HEK293 (cell line): ENCODE results near the gene TRMT44.

Experiments
- SCRT1 ChIP-seq: fragments of 450-650 bp; formaldehyde crosslinking; IDR thresholded peaks from 2 replicates; pipeline ENCODE4 v1.5.1; 2016; ENCODE audit warnings: missing biosample characterization, missing genetic modification characterization, borderline replicate concordance
- TF ChIP-seq, protein P1 (sequence below): fragments of 450-650 bp; IDR thresholded peaks from 2 replicates; pipeline ENCODE4 v1.5.1; 2018; ENCODE audit warnings: missing biosample characterization, missing genetic modification characterization

DNA sequence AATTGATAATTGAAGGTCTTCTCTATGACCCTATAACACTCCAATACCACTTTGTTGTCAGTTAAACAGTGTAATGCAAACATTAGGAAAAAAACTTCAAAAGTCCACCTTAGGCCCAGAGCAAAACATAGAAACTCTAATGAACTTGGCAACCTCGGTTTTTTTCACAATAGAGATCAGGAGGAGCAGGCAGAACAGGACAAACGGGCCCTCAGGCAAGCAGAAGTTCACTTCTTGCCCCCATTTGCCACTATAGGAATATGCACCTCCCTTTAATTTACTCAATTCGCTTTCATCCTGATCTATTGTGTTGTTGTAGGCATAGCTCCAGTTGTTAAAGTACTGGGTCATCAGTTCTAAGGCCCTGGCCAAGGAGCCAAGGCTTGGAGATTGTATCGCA lies 18.2 kb upstream of the TRMT44 start:
- TF ChIP-seq, protein P1, sequence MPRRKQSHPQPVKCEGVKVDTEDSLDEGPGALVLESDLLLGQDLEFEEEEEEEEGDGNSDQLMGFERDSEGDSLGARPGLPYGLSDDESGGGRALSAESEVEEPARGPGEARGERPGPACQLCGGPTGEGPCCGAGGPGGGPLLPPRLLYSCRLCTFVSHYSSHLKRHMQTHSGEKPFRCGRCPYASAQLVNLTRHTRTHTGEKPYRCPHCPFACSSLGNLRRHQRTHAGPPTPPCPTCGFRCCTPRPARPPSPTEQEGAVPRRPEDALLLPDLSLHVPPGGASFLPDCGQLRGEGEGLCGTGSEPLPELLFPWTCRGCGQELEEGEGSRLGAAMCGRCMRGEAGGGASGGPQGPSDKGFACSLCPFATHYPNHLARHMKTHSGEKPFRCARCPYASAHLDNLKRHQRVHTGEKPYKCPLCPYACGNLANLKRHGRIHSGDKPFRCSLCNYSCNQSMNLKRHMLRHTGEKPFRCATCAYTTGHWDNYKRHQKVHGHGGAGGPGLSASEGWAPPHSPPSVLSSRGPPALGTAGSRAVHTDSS (tag by site-specific recombination): no peak
- no peak for TF ChIP-seq SCRT1 (tag by site-specific recombination)
